Measurements from ENCODE around the gene BMPR1B. TPM values are rescaled to one million over a fixed set of nuclear protein-coding genes. Genes with fewer than 3 reads are reported as not detected.

BMPR1B gene
- total and polyA plus RNA-seq, 2 donors from 2014 or later = 4.1 to 5.5 TPM

- no peak overlapping the region for H3K9ac ChIP-seq (ENCODE audit: low read length in 3 of 3)
- H3K27ac ChIP-seq (ENCODE audit: low read depth in 2 of 2, low read length in 2 of 2) = no peak overlapping the region
- no peaks in the 10 kb centered on the region for H3K27me3 ChIP-seq (ENCODE audit: control insufficient read depth, insufficient read depth, low read length)
- no peaks in the 10 kb centered on the region for H3K36me3 ChIP-seq (ENCODE audit: control insufficient read depth in 2 of 3, insufficient read depth in 3 of 3, low read length in 3 of 3)
- DNase-seq = no peak
- intact Hi-C loops (cut with DNase I) = no loop called here
- H3K4me3 ChIP-seq (ENCODE audit: low read length in 3 of 3) = no peak overlapping the region
- H3K9me3 ChIP-seq (ENCODE audit: control insufficient read depth in 2 of 3, insufficient read depth in 1 of 3, low read length in 3 of 3) = no peaks in the 10 kb centered on the region
- no peak for FAIRE-seq
- no peaks in the 10 kb centered on the region for H3K4me1 ChIP-seq (ENCODE audit: control insufficient read depth in 2 of 3, insufficient read depth in 2 of 3, low read depth in 1 of 3, low read length in 3 of 3)
- no peak for TF ChIP-seq CTCF (IDR thresholded peaks at IDR 0.05; ENCODE audit: borderline replicate concordance, extremely low read depth, insufficient read depth)
Observed at GRCh38 chr4:94767446-94767845, 9.7 kb downstream of the BMPR1B start.

- Histone ChIP-seq H3K4me1 (ENCODE audit: control insufficient read depth in 2 of 3, insufficient read depth in 2 of 3, low read depth in 1 of 3, low read length in 3 of 3) (no peaks in the 10 kb centered on the region), H3K27ac (ENCODE audit: low read depth in 2 of 2, low read length in 2 of 2) (no peak overlapping the region), H3K9me3 (ENCODE audit: control insufficient read depth in 2 of 3, insufficient read depth in 1 of 3, low read length in 3 of 3) (peaks cover 0 to 6% (median 0%) of the 10 kb centered on the region in 3 donors), H3K36me3 (ENCODE audit: control insufficient read depth in 2 of 3, insufficient read depth in 3 of 3, low read length in 3 of 3) (no peaks in the 10 kb centered on the region), H3K9ac (ENCODE audit: low read length in 3 of 3) (no peak overlapping the region), H3K27me3 (ENCODE audit: control insufficient read depth, insufficient read depth, low read length) (no peaks in the 10 kb centered on the region), H3K4me3 (ENCODE audit: low read length in 3 of 3) (no peak overlapping the region)
- no peak for TF ChIP-seq CTCF (IDR thresholded peaks at IDR 0.05; ENCODE audit: borderline replicate concordance, extremely low read depth, insufficient read depth)
- intact Hi-C loops (cut with DNase I) = no loop called here
- FAIRE-seq = no peak
- DNase-seq = no peak
Observed at GRCh38 chr4:94782707-94783106, 25.0 kb downstream of the BMPR1B start.

GRCh38 chr4:94791701-94792100 is 33.9 kb downstream of the BMPR1B start:
- no peak for FAIRE-seq

More at GRCh38 chr4:94791701-94792100, 33.9 kb downstream of the BMPR1B start:
- Histone ChIP-seq H3K4me1 (ENCODE audit: control insufficient read depth in 2 of 3, insufficient read depth in 2 of 3, low read depth in 1 of 3, low read length in 3 of 3) (no peaks in the 10 kb centered on the region), H3K36me3 (ENCODE audit: control insufficient read depth in 2 of 3, insufficient read depth in 3 of 3, low read length in 3 of 3) (no peaks in the 10 kb centered on the region), H3K4me3 (ENCODE audit: low read length in 3 of 3) (no peak overlapping the region), H3K9me3 (ENCODE audit: control insufficient read depth in 2 of 3, insufficient read depth in 1 of 3, low read length in 3 of 3) (no peaks in the 10 kb centered on the region), H3K27me3 (ENCODE audit: control insufficient read depth, insufficient read depth, low read length) (no peaks in the 10 kb centered on the region), H3K9ac (ENCODE audit: low read length in 3 of 3) (no peak overlapping the region), H3K27ac (ENCODE audit: low read depth in 2 of 2, low read length in 2 of 2) (no peak overlapping the region)
- no peak for DNase-seq
- intact Hi-C loops (cut with DNase I) = no loop called here
- no peak for TF ChIP-seq CTCF (IDR thresholded peaks at IDR 0.05; ENCODE audit: borderline replicate concordance, extremely low read depth, insufficient read depth)

Measured in kidney (tissue), 14 donors.